Measurements from ENCODE around the gene PRDX1. TPM values are rescaled to one million over a fixed set of nuclear protein-coding genes. Genes with fewer than 3 reads are reported as not detected.

The PRDX1 gene
- total and polyA plus RNA-seq, 2 of the 13 experiments (the other 11 are each of a cell fraction or from before 2014, with no cell fraction given): 761 to 1,898 TPM

DNA sequence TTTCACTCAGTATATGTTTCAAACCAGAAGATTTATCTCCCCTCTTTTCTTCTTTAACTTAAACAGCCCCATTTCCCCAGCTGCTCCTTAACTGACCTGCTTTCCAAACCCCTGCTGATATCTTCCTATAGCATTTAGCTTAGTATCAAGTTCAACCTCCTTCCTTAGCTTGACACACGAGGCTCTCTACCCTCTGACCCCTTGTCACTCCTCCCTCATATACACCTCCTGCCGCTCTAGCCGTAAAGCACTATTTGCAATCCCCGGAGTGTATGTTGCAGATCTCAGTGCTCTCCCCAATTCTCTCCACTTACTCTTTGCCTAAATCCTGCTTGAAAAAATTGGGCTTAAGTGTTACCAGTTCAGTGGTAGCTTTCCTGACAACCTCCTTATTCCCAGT lies 15.2 kb upstream of the PRDX1 start:
- H3K79me2 ChIP-seq (ENCODE audit: insufficient read depth, low read length): no peaks in the 10 kb centered on the region
- POLR2A ChIA-PET: interaction anchor here (6.6 to 29.7 kb wide), 2 partner anchors 11 to 16 kb away, joined by 55 to 690 read pairs; partner anchors contain the start of genes AKR1A1 and PRDX1
- in situ Hi-C loops (cut with HindIII; ENCODE audit: extremely low pct_ligation_motif_present, low pct_unique_long_range_greater_than_20kb) (no loop called here), intact Hi-C loops (cut with micrococcal nuclease; ENCODE audit: unreplicated experiment) (no loop called here)
- peaks cover 40% of the 10 kb centered on the region for H3K4me1 ChIP-seq (ENCODE audit: insufficient read depth, low read length)
- CTCF ChIA-PET (ENCODE audit: low intra/inter-chr PET ratio, low total read pairs): no interaction called here
- ATAC-seq (peak; percentile 80), DNase-seq (ENCODE audit: low spot score) (no peak), FAIRE-seq (peak; percentile 32)
- H3K27ac ChIP-seq (ENCODE audit: extremely low read length, insufficient read depth, low read length): no peak overlapping the region
- no peaks in the 10 kb centered on the region for H3K9me3 ChIP-seq (ENCODE audit: low read length)
- peak overlapping the region; percentile 57 for H2AFZ ChIP-seq (ENCODE audit: low read length)
- H3K9ac ChIP-seq (ENCODE audit: insufficient read depth, low read depth, low read length): 0 out of 2 replicates have a peak overlapping the region, but pooled peaks have one; percentile 27
- 0 out of 6 replicates have a peak overlapping the region, but pooled peaks of 1 of the 3 experiments have one; percentile 16 for H3K4me3 ChIP-seq (replicated peaks in 1 of 3; ENCODE audit: insufficient read depth in 1 of 3, low read depth in 2 of 3, low read length in 3 of 3)
- no peaks in the 10 kb centered on the region for H4K20me1 ChIP-seq (ENCODE audit: insufficient read depth, low read length)
- BruUV-seq (replicated peaks): no TSS peak
- H3K27me3 ChIP-seq (ENCODE audit: control insufficient read depth in 1 of 2, insufficient read depth in 2 of 2, low read length in 2 of 2): no peaks in the 10 kb centered on the region
- H3K4me2 ChIP-seq (ENCODE audit: low read depth, low read length): peak overlapping the region; percentile 67
- no peak for TF ChIP-seq ZNF629 (CRISPR knock-in tag; conservative IDR thresholded peaks at IDR 0.05)
- TF ChIP-seq NR2C2 (CRISPR knock-in tag; IDR thresholded peaks at IDR 0.05; ENCODE audit: borderline replicate concordance): 0 out of 2 replicates have a peak, but pooled peaks have one; percentile 23
- TF ChIP-seq ZNF563 (CRISPR knock-in tag; IDR thresholded peaks at IDR 0.05): no peak
- no peaks in the 10 kb centered on the region for H3K36me3 ChIP-seq (replicated peaks in 1 of 2; ENCODE audit: control insufficient read depth in 1 of 2, insufficient read depth in 2 of 2, low read length in 2 of 2)
- WGBS (ENCODE audit: low lambda C conversion rate): 3% methylated on average over 4 of the region's 4 CpGs

DNA sequence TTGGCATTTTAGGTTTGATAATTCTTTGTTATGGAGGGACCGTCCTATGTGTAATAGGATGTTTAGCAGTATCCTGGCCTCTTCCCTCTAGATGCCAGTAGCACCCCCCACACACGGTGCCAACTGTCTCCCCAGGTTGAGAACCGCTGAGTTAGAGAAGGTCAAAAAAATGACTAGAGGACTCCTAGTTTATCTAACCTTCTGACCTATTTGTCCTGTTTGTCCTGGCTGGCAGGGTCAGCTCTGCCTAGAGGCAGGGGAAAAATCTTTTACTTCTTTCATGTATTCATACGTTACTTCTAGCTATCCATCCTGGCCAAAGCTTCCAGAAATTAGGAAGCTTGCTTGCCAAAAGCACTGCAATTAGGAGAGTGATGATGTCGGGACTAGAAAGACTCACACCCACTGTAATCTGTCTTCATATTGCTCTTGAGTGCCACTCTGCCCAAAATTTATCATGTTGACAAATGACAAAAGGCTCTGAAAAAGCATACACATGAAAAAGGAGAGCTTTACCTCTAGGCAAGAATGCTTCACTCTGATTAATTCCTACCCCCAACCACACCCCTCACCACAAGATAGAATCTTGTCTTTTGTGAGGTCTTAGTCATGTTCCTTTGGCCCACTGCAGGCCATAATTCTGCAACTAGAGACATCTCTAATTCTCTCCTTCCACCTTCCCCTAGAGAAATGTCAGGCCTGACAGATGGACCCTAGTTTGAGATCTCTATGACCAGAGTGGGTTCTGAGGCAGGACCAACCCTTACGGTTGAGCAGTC lies 14.5 kb upstream of the PRDX1 start:
- Histone ChIP-seq H3K9me3 (ENCODE audit: low read length) (no peaks in the 10 kb centered on the region), H3K79me2 (ENCODE audit: insufficient read depth, low read length) (no peaks in the 10 kb centered on the region), H2AFZ (ENCODE audit: low read length) (no peak overlapping the region), H3K27ac (ENCODE audit: extremely low read length, insufficient read depth, low read length) (no peak overlapping the region), H3K27me3 (ENCODE audit: control insufficient read depth in 1 of 2, insufficient read depth in 2 of 2, low read length in 2 of 2) (no peaks in the 10 kb centered on the region), H3K9ac (ENCODE audit: insufficient read depth, low read depth, low read length) (no peak overlapping the region), H3K4me2 (ENCODE audit: low read depth, low read length) (peak overlapping the region; percentile 67), H3K4me3 (replicated peaks in 1 of 3; ENCODE audit: insufficient read depth in 1 of 3, low read depth in 2 of 3, low read length in 3 of 3) (no peak overlapping the region), H4K20me1 (ENCODE audit: insufficient read depth, low read length) (no peaks in the 10 kb centered on the region), H3K36me3 (replicated peaks in 1 of 2; ENCODE audit: control insufficient read depth in 1 of 2, insufficient read depth in 2 of 2, low read length in 2 of 2) (no peaks in the 10 kb centered on the region), H3K4me1 (ENCODE audit: insufficient read depth, low read length) (peaks cover 37% of the 10 kb centered on the region)
- CTCF ChIA-PET (ENCODE audit: low intra/inter-chr PET ratio, low total read pairs): no interaction called here
- FAIRE-seq: no peak
- in situ Hi-C loops (cut with HindIII; ENCODE audit: extremely low pct_ligation_motif_present, low pct_unique_long_range_greater_than_20kb): no loop called here
- 30% methylated on average over 6 of the region's 6 CpGs for WGBS (ENCODE audit: low lambda C conversion rate)
- POLR2A ChIA-PET: interaction anchor here (6.6 to 29.7 kb wide), 2 partner anchors 11 to 15 kb away, joined by 55 to 690 read pairs; partner anchors contain the start of genes AKR1A1 and PRDX1
- intact Hi-C loops (cut with micrococcal nuclease; ENCODE audit: unreplicated experiment): no loop called here
- TF ChIP-seq ESRRA (CRISPR knock-in tag; IDR thresholded peaks at IDR 0.05; ENCODE audit: low read depth) (0 out of 2 replicates have a peak, but pooled peaks have one; percentile 27), NR2F6 (IDR thresholded peaks at IDR 0.05) (peak; percentile 70), NR2F6 (CRISPR knock-in tag; IDR thresholded peaks at IDR 0.05) (peak; percentile 35; the same call in 1 of the 2 replicates), FOXA3 (CRISPR knock-in tag; IDR thresholded peaks at IDR 0.05) (no peak), NR2F2 (IDR thresholded peaks at IDR 0.05; ENCODE audit: borderline replicate concordance, low read depth) (0 out of 2 replicates have a peak, but pooled peaks have one; percentile 32), HOXA7 (CRISPR knock-in tag; IDR thresholded peaks at IDR 0.05) (no peak), LCORL (IDR thresholded peaks at IDR 0.05) (no peak), LCORL (CRISPR knock-in tag; IDR thresholded peaks at IDR 0.05) (peak; percentile 29; the same call in 1 of the 2 replicates), NR2F1 (CRISPR knock-in tag; IDR thresholded peaks at IDR 0.05) (peak in 1 of 2 experiments; percentile 51; a peak in 1 of 4 replicates), ZKSCAN8 (CRISPR knock-in tag; IDR thresholded peaks at IDR 0.05; ENCODE audit: borderline replicate concordance) (no peak)
- TF ChIP-seq, protein P1, sequence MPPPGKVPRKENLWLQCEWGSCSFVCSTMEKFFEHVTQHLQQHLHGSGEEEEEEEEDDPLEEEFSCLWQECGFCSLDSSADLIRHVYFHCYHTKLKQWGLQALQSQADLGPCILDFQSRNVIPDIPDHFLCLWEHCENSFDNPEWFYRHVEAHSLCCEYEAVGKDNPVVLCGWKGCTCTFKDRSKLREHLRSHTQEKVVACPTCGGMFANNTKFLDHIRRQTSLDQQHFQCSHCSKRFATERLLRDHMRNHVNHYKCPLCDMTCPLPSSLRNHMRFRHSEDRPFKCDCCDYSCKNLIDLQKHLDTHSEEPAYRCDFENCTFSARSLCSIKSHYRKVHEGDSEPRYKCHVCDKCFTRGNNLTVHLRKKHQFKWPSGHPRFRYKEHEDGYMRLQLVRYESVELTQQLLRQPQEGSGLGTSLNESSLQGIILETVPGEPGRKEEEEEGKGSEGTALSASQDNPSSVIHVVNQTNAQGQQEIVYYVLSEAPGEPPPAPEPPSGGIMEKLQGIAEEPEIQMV (CRISPR knock-in tag; IDR thresholded peaks at IDR 0.05; ENCODE audit: low read depth): no peak
- BruUV-seq (replicated peaks): no TSS peak
- no peak for DNase-seq (ENCODE audit: low spot score)
- ATAC-seq: peak; percentile 31; the same call in 2 of the 3 replicates

Data from HepG2 (cell line).